H1 (cell line): ENCODE measurements around the gene IGFBP4. TPM values are rescaled to one million over a fixed set of nuclear protein-coding genes. Genes with fewer than 3 reads are reported as not detected.

Experiments used
- CTCF ChIA-PET: fragments of 300-600 bp; sonication (Branson Sonifier 250); formaldehyde crosslinking; loops from one replicate; lab custom pipeline; 2021; ENCODE audit not compliant: partially characterized antibody; lab: Charles Lee
- POLR2A ChIA-PET: fragments of 300-600 bp; sonication (Branson Sonifier 250); formaldehyde crosslinking; loops from one replicate; lab custom pipeline; 2021; ENCODE audit warnings: inconsistent platforms; ENCODE audit not compliant: partially characterized antibody; lab: Charles Lee
- DNase-seq, 2 experiments: peaks; one replicate each; pipeline versions ENCODE4 v3.0.0 to v3.0.0-alpha.2; 2010 to 2022; ENCODE audit warnings: low spot score in 2 of 2, low read depth in 1 of 2, mixed read lengths in 1 of 2
- FAIRE-seq: peaks from 2 replicates; lab custom pipeline; 2011; peaks lifted over from hg19 to GRCh38; lab: Jason Lieb, UNC
- H2AFZ ChIP-seq: 2 replicates; pipeline ENCODE4 v1.8.1; 2012; ENCODE audit warnings: low read length, inconsistent platforms
- H2AK5ac ChIP-seq: 2 replicates; pipeline ENCODE4 v1.6.1; 2013; ENCODE audit warnings: low read depth, low read length
- H2BK120ac ChIP-seq: replicated peaks from 2 replicates; pipeline ENCODE3; 2013; ENCODE audit warnings: low read depth, low read length, inconsistent platforms
- H2BK12ac ChIP-seq: 2 replicates; pipeline ENCODE4 v1.6.1; 2013; ENCODE audit warnings: low read depth, low read length
- H2BK15ac ChIP-seq: 2 replicates; pipeline ENCODE4 v1.6.1; 2013; ENCODE audit warnings: low read length
- H2BK20ac ChIP-seq: 2 replicates; pipeline ENCODE4 v1.6.1; 2013; ENCODE audit warnings: low read length
- H2BK5ac ChIP-seq: 2 replicates; pipeline ENCODE4 v1.6.1; 2013; ENCODE audit warnings: low read depth, low read length
- H3K14ac ChIP-seq: 2 replicates; pipeline ENCODE4 v1.6.1; 2013; ENCODE audit warnings: inconsistent platforms; ENCODE audit not compliant: insufficient read length
- H3K18ac ChIP-seq: 2 replicates; pipeline ENCODE4 v1.6.1; 2013; ENCODE audit warnings: low read length; ENCODE audit errors: extremely low read depth
- H3K23ac ChIP-seq: 2 replicates; pipeline ENCODE4 v1.6.1; 2013; ENCODE audit warnings: inconsistent platforms; ENCODE audit not compliant: insufficient read length
- H3K23me2 ChIP-seq: 2 replicates; pipeline ENCODE4 v1.6.1; 2013; ENCODE audit warnings: low read depth, low read length
- H3K27ac ChIP-seq: 2 replicates; pipeline ENCODE4 v1.6.1; 2011; ENCODE audit warnings: low read depth, low read length, inconsistent platforms
- H3K27me3 ChIP-seq, 4 experiments: replicated peaks in 1 of 4; 1 replicate in 1 of 4; 2 replicates in 3 of 4; pipeline versions ENCODE4 v1.6.1 to v1.8.1; 2011 to 2013; ENCODE audit warnings: low read length in 3 of 4, mild to moderate bottlenecking in 3 of 4, inconsistent platforms in 2 of 4, mixed read lengths in 2 of 4, moderate library complexity in 1 of 4; ENCODE audit not compliant: control insufficient read depth in 3 of 4, insufficient read depth in 3 of 4; ENCODE audit errors: extremely low read depth in 1 of 4
- H3K36me3 ChIP-seq, 4 experiments: 2 replicates each; pipeline versions ENCODE4 v1.6.1 to v1.8.1; 2011 to 2013; ENCODE audit warnings: mild to moderate bottlenecking in 4 of 4, low read length in 3 of 4, moderate library complexity in 2 of 4, control low read depth in 1 of 4, inconsistent platforms in 1 of 4; ENCODE audit not compliant: insufficient read depth in 4 of 4, control insufficient read depth in 2 of 4
- H3K4ac ChIP-seq: replicated peaks from 2 replicates; pipeline ENCODE3; 2013; ENCODE audit warnings: low read length, low read depth, mixed read lengths, inconsistent platforms; ENCODE audit not compliant: insufficient read length
- H3K4me1 ChIP-seq, 4 experiments: replicated peaks in 1 of 4; 1 replicate in 1 of 4; 2 replicates in 3 of 4; pipeline versions ENCODE4 v1.6.1 to v1.8.1; 2011 to 2013; ENCODE audit warnings: low read length in 3 of 4, inconsistent platforms in 2 of 4, mixed read lengths in 1 of 4; ENCODE audit not compliant: insufficient read depth in 4 of 4, control insufficient read depth in 3 of 4
- H3K4me2 ChIP-seq, 2 experiments: 2 replicates each; pipeline versions ENCODE4 v1.6.1 to v1.8.1; 2011 to 2013; ENCODE audit warnings: low read depth in 2 of 2, low read length in 2 of 2, control low read depth in 1 of 2, inconsistent platforms in 1 of 2, mild to moderate bottlenecking in 1 of 2; ENCODE audit not compliant: insufficient read depth in 1 of 2
- H3K4me3 ChIP-seq, 4 experiments: fragments of 200-600, 300-600 bp in 1 of 4; sonication (generic), shearing (Covaris generic), sonication (Bioruptor Twin) in 1 of 4; 2 replicates each; pipeline versions ENCODE4 v1.5.1 to v1.8.1; 2011 to 2016; ENCODE audit warnings: low read length in 4 of 4, low read depth in 3 of 4, control low read depth in 2 of 4, inconsistent platforms in 2 of 4, mild to moderate bottlenecking in 2 of 4, mixed read lengths in 1 of 4, moderate library complexity in 1 of 4; ENCODE audit not compliant: insufficient read depth in 2 of 4; ENCODE audit errors: extremely low read depth in 1 of 4
- H3K56ac ChIP-seq: replicated peaks from 2 replicates; pipeline ENCODE3; 2013; ENCODE audit warnings: low read depth, mild to moderate bottlenecking, mixed read lengths, low read length, inconsistent platforms; ENCODE audit not compliant: insufficient read length
- H3K79me1 ChIP-seq: 2 replicates; pipeline ENCODE4 v1.6.1; 2013; ENCODE audit warnings: low read depth, low read length, control low read depth
- H3K79me2 ChIP-seq, 2 experiments: 2 replicates each; pipeline versions ENCODE4 v1.6.1 to v1.8.1; 2012 to 2013; ENCODE audit warnings: low read length in 2 of 2, mild to moderate bottlenecking in 2 of 2, inconsistent platforms in 1 of 2; ENCODE audit not compliant: insufficient read depth in 2 of 2, control insufficient read depth in 1 of 2
- H3K9ac ChIP-seq, 4 experiments: replicated peaks in 1 of 4; 1 replicate in 1 of 4; 2 replicates in 3 of 4; pipeline versions ENCODE4 v1.6.1 to v1.8.1; 2011 to 2013; ENCODE audit warnings: low read depth in 3 of 4, low read length in 3 of 4, control low read depth in 2 of 4, mild to moderate bottlenecking in 2 of 4, moderate library complexity in 2 of 4, inconsistent platforms in 1 of 4; ENCODE audit errors: extremely low read depth in 1 of 4
- H3K9me3 ChIP-seq, 2 experiments: 2 replicates each; pipeline versions ENCODE4 v1.6.1 to v1.8.1; 2012 to 2013; ENCODE audit warnings: mild to moderate bottlenecking in 2 of 2, moderate library complexity in 2 of 2, control low read depth in 1 of 2, inconsistent platforms in 1 of 2, low read depth in 1 of 2, low read length in 1 of 2, mixed read lengths in 1 of 2; ENCODE audit not compliant: insufficient read depth in 2 of 2
- H4K20me1 ChIP-seq, 2 experiments: replicated peaks in 1 of 2; 2 replicates each; pipeline versions ENCODE3 to v1.8.1; 2011 to 2013; ENCODE audit warnings: inconsistent platforms in 2 of 2, low read length in 2 of 2, mild to moderate bottlenecking in 1 of 2; ENCODE audit not compliant: insufficient read depth in 2 of 2, control insufficient read depth in 1 of 2
- H4K5ac ChIP-seq: 2 replicates; pipeline ENCODE4 v1.6.1; 2013; ENCODE audit warnings: low read length, low read depth, mixed read lengths, inconsistent platforms; ENCODE audit not compliant: insufficient read length
- H4K8ac ChIP-seq: 2 replicates; pipeline ENCODE4 v1.8.0; 2013; ENCODE audit warnings: mild to moderate bottlenecking, moderate library complexity, low read length, inconsistent platforms; ENCODE audit not compliant: insufficient read depth; ENCODE audit errors: extremely low read depth
- H4K91ac ChIP-seq: replicated peaks from 2 replicates; pipeline ENCODE3; 2013; ENCODE audit warnings: low read length, mixed read lengths, inconsistent platforms; ENCODE audit not compliant: insufficient read length
- CHD1 ChIP-seq: IDR thresholded peaks from 2 replicates; pipeline ENCODE4 v1.6.1; 2012; ENCODE audit warnings: low read depth, low read length, improper control_type of control experiment
- CREB1 ChIP-seq: IDR thresholded peaks from 2 replicates; pipeline ENCODE4 v1.6.1; 2012; ENCODE audit warnings: inconsistent platforms
- GABPA ChIP-seq: IDR thresholded peaks from 2 replicates; pipeline ENCODE4 v1.6.1; 2011; ENCODE audit warnings: mild to moderate bottlenecking, low read length, moderate library complexity, borderline replicate concordance; ENCODE audit not compliant: insufficient read depth
- HDAC6 ChIP-seq: IDR thresholded peaks from one replicate; pipeline ENCODE4 v1.7.1; 2012; ENCODE audit warnings: low read depth, mild to moderate bottlenecking, inconsistent platforms, low read length, moderate library complexity
- JUND ChIP-seq: IDR thresholded peaks from 2 replicates; pipeline ENCODE4 v1.6.1; 2011; ENCODE audit warnings: mild to moderate bottlenecking, improper control_type of control experiment, low read length
- KDM1A ChIP-seq: fragments of 200-600, 300-600 bp; sonication (generic); IDR thresholded peaks from 2 replicates; pipeline ENCODE4 v1.7.1; 2016; ENCODE audit warnings: mild to moderate bottlenecking, low read length, borderline replicate concordance
- PHF8 ChIP-seq: fragments of 200-600 bp; sonication (generic); conservative IDR thresholded peaks from 2 replicates; pipeline ENCODE4 v1.7.1; 2012; ENCODE audit warnings: low read depth, mild to moderate bottlenecking, inconsistent platforms, low read length, moderate library complexity
- POU5F1 ChIP-seq: IDR thresholded peaks from 2 replicates; pipeline ENCODE4 v1.6.1; 2011; ENCODE audit warnings: low read depth, mild to moderate bottlenecking, low read length, moderate library complexity
- SUZ12 ChIP-seq: fragments of 200-600 bp; sonication (generic); IDR thresholded peaks from 2 replicates; pipeline ENCODE4 v1.6.1; 2012; ENCODE audit warnings: mild to moderate bottlenecking, inconsistent platforms, low read length, moderate library complexity, mixed read lengths
- TAF1 ChIP-seq: IDR thresholded peaks from 2 replicates; pipeline ENCODE4 v1.6.1; 2011; ENCODE audit warnings: mild to moderate bottlenecking, low read depth, low read length
- WGBS, 2 experiments: shearing (Covaris generic) in 1 of 2; methylation state at CpG; one replicate each; pipeline versions ENCODE4 v1.1.6 to v1.1.7; 2013 to 2015; ENCODE audit warnings: low lambda C conversion rate in 2 of 2, mixed read lengths in 2 of 2, inconsistent platforms in 1 of 2, low coverage in 1 of 2, missing lambda C conversion rate in 1 of 2; ENCODE audit not compliant: insufficient replicate concordance in 2 of 2, insufficient coverage in 1 of 2, insufficient read length in 1 of 2; ENCODE audit errors: extremely low coverage in 1 of 2, missing lambda C conversion rate in 1 of 2; 5-methylcytosine and 5-hydroxymethylcytosine counted together
- polyA plus RNA-seq, 7 experiments: library from polyadenylated mRNA; depleted of rRNA in 3 of 7; stranded (reverse) in 5 of 7; unstranded in 2 of 7; fragments of >200 nt in 5 of 7; fragments of 200-250 nt in 2 of 7; gene quantifications; 1 replicate in 5 of 7; 2 replicates in 1 of 7; 4 replicates in 1 of 7; pipeline versions ENCODE4 v1.2.1 to v1.2.3, GENCODE V29; 2011 to 2013; ENCODE audit warnings: missing spikeins in 2 of 7, mixed read lengths in 2 of 7
- total RNA-seq: library from RNA; stranded (reverse); fragmentation: NEBNext Ultra II Directional; extraction: Animal tissue kit (Norgen Biotek cat#: 25700); gene quantifications from 2 replicates; pipeline ENCODE4 v1.2.1, GENCODE V29; 2021
- TF ChIP-seq, protein P1 (sequence below), 3 experiments: IDR thresholded peaks; 1 replicate in 2 of 3; 2 replicates in 1 of 3; pipeline versions ENCODE4 v1.5.1 to v1.6.1; 2011; ENCODE audit warnings: low read length in 3 of 3, mild to moderate bottlenecking in 3 of 3, inconsistent platforms in 2 of 3, low read depth in 1 of 3, moderate library complexity in 1 of 3; ENCODE audit not compliant: insufficient read depth in 1 of 3; ENCODE audit errors: control extremely low read depth in 1 of 3

IGFBP4 gene
- total and polyA plus RNA-seq, 2 of the 8 experiments (the other 6 are each of a cell fraction or from before 2014, with no cell fraction given) = 85.5 to 105 TPM

DNA sequence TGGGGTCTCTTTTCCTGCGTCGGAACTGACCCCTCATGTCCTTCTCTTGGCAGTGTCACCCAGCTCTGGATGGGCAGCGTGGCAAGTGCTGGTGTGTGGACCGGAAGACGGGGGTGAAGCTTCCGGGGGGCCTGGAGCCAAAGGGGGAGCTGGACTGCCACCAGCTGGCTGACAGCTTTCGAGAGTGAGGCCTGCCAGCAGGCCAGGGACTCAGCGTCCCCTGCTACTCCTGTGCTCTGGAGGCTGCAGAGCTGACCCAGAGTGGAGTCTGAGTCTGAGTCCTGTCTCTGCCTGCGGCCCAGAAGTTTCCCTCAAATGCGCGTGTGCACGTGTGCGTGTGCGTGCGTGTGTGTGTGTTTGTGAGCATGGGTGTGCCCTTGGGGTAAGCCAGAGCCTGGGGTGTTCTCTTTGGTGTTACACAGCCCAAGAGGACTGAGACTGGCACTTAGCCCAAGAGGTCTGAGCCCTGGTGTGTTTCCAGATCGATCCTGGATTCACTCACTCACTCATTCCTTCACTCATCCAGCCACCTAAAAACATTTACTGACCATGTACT is 13.2 kb downstream of the IGFBP4 start:
- DNase-seq (no peak), FAIRE-seq (no peak)
- H3K4ac ChIP-seq = no peak overlapping the region
- H2BK15ac ChIP-seq = no peak overlapping the region
- ChIA-PET POLR2A (interaction anchor here (0.6 to 2.2 kb wide), 8 partner anchors 8 to 163 kb away, joined by 3 to 8 read pairs (median 4); partner anchors contain the start of gene IGFBP4), CTCF (interaction anchor here (1.0 to 34.1 kb wide), 8 partner anchors 7 to 104 kb away, joined by 3 to 739 read pairs (median 8); partner anchors contain the start of gene IGFBP4)
- H3K79me1 ChIP-seq = no peaks in the 10 kb centered on the region
- H3K79me2 ChIP-seq = peaks cover 0 to 1% of the 10 kb centered on the region in 2 experiments; a peak in 1 of 4 replicates
- no peak overlapping the region for H4K8ac ChIP-seq
- no peak overlapping the region for H3K4me3 ChIP-seq
- H3K23ac ChIP-seq = no peak overlapping the region
- H3K9ac ChIP-seq = no peak overlapping the region
- H2BK5ac ChIP-seq = no peak overlapping the region
- H3K9me3 ChIP-seq = no peaks in the 10 kb centered on the region
- no peak overlapping the region for H2AFZ ChIP-seq
- no peak overlapping the region for H4K5ac ChIP-seq
- no peak overlapping the region for H3K18ac ChIP-seq
- no peak overlapping the region for H2AK5ac ChIP-seq
- no peak overlapping the region for H2BK20ac ChIP-seq
- H3K27me3 ChIP-seq = no peaks in the 10 kb centered on the region
- H3K23me2 ChIP-seq = no peaks in the 10 kb centered on the region; the same call in 1 of the 2 replicates
- H3K4me1 ChIP-seq = peaks cover 0 to 13% (median 7%) of the 10 kb centered on the region in 4 experiments; a peak in 6 of 7 replicates
- no peak overlapping the region for H2BK12ac ChIP-seq
- WGBS, 2 experiments = 99% methylated on average over 11 of the region's 16 CpGs; no CpG with 5 or more reads in 1 of the 2 experiments
- no peak overlapping the region for H3K56ac ChIP-seq
- peaks cover 6 to 26% (median 10%) of the 10 kb centered on the region in 4 experiments; a peak in 7 of 8 replicates for H3K36me3 ChIP-seq
- no peak overlapping the region for H3K4me2 ChIP-seq
- no peaks in the 10 kb centered on the region for H4K20me1 ChIP-seq
- no peak overlapping the region for H2BK120ac ChIP-seq
- no peak overlapping the region for H3K27ac ChIP-seq
- H3K14ac ChIP-seq = no peak overlapping the region
- no peak overlapping the region for H4K91ac ChIP-seq
- TF ChIP-seq CREB1 = no peak
- TF ChIP-seq, protein P1, sequence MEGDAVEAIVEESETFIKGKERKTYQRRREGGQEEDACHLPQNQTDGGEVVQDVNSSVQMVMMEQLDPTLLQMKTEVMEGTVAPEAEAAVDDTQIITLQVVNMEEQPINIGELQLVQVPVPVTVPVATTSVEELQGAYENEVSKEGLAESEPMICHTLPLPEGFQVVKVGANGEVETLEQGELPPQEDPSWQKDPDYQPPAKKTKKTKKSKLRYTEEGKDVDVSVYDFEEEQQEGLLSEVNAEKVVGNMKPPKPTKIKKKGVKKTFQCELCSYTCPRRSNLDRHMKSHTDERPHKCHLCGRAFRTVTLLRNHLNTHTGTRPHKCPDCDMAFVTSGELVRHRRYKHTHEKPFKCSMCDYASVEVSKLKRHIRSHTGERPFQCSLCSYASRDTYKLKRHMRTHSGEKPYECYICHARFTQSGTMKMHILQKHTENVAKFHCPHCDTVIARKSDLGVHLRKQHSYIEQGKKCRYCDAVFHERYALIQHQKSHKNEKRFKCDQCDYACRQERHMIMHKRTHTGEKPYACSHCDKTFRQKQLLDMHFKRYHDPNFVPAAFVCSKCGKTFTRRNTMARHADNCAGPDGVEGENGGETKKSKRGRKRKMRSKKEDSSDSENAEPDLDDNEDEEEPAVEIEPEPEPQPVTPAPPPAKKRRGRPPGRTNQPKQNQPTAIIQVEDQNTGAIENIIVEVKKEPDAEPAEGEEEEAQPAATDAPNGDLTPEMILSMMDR (IDR thresholded peaks at IDR 0.05; ENCODE audit: control extremely low read depth in 1 of 3, insufficient read depth in 1 of 3, low read depth in 1 of 3, low read length in 3 of 3) = no peak
- TF ChIP-seq HDAC6 = no peak
- TF ChIP-seq JUND = no peak
- no peak for TF ChIP-seq CHD1
- TF ChIP-seq TAF1 = no peak
- no peak for TF ChIP-seq SUZ12
- TF ChIP-seq GABPA = no peak
- no peak for TF ChIP-seq PHF8
- TF ChIP-seq KDM1A = no peak
- no peak for TF ChIP-seq POU5F1
